Limb (tissue), 2 donors: ENCODE measurements around the gene CCL2.

Experiments
- DNase-seq, 2 donors: peaks; one replicate each; pipeline ENCODE4 v3.0.0-alpha.2; 2016; ENCODE audit errors: extremely low spot score in 2 of 2

The CCL2 gene

DNA sequence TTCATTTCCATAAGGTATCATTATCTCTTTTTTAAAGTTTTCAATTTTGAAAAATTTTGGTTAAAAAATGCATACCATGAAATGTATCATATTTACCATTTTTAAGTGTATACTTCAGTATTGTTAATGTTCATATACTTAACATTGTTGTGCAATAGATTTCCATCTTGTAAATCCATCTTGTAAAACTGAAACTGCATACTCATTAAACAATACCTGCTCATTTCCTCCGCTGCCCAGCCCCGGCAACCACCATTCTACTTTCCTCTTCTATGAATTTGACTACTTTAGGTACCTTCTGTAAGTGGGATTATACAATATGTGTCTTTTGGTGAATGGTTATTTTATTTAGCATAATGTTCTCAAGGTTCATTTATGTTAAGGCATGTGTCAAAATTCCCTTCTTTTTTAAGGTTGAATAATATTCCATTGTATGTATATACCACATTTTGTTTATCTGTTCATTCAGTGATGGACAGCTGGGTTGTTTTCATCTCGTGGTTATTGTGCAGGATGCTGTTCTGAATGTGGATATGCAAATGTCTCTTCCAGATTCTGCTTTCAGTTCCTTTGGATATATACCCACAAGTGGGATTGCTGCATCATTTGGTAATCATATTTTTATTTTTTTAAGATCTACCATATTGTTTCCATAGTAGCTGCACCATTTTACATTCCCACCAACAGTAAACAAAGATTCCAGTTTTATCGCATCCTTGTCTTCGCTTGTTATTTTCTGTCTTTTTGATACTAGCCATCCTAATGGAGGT lies 6.7 kb downstream of the CCL2 start:
- no peak for DNase-seq

DNA sequence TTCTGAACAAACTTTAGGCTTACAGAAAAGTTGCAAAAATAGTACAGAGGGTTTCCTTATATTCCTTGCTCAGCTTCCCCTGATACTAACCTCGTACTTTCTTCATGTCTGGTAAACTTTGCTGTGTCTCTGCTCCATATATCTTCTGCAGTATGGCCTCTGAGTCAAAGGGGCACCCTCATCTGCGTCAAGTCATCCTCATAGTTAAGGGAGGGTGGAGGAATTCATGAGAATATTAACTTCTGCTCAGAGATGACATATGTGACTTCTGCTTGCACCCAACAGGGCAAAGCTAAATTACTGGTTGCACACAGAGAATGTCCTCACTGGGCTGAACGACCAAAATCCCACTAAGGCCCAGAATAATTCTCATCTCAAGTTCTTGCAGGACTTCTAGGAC lies 10.6 kb downstream of the CCL2 start:
- DNase-seq: no peak

DNA sequence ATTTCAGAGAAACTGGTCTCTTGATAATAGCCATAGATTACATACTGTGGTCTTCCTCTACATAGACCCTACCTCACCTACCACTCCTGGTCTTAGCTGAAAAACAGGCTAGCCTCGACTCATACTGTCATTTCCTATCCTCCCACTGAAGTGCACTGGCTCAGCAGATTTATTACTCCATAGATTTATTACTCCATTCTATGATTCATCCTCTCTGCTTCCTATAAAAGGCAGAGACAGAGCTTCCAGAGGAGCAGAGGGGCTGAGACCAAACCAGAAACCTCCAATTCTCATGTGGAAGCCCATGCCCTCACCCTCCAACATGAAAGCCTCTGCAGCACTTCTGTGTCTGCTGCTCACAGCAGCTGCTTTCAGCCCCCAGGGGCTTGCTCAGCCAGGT lies 14.9 kb downstream of the CCL2 start, which contains the start of gene CCL7:
Gene CCL7, plus strand, starts transcription at position 253 of the 400 bp plus-strand sequence. Its CDS starts 70 bp downstream, at position 323.
- no peak for DNase-seq

GRCh38 chr17:34275881-34276280 lies 20.8 kb downstream of the CCL2 start:
- peak in 1 of 2 donors; percentile 70 for DNase-seq

DNA sequence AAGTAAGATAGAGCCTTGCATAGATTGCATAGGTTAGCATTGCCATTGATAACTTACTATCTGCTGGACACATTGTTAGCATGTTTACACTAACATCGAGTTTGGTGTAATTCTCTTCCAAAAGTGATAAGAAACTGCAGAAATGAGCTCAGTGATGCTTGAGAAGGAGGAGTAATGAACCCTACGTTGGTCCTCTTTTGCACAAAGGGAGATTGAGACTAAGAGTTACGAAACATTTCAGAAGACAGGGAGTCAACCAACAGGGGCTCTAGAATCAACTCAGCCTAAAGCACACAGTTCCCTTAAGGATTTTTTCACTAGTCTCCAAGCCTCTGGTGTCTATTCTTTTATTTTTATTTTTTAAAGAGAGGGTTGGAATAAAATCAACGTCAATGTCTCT lies 21.7 kb downstream of the CCL2 start:
- no peak for DNase-seq

DNA sequence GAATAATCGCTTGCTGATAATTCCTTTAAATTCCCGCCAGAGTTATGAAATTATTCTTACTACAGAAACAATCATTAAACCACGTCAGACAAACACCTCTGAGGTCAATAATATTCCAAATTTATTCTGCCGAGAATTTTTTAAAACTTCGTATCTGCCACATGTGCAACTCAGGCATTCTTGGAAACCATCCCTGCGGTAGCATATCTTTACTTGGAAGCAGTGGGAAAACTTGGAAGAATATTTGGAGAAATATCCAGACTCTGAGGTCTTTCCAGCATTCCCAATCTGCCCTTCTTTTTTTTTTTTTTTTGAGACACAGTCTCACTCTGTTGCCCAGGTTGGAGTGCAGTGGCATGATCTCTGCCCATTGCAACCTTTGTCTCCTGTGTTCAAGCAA lies 28.5 kb downstream of the CCL2 start:
- no peak for DNase-seq

GRCh38 chr17:34285286-34285792 lies 30.3 kb downstream of the CCL2 start, which contains the start of gene CCL11:
TSS of gene CCL11 (plus strand) at chr17:34285742. CDS start at chr17:34285809, 67 bp downstream.
- no peak for DNase-seq

GRCh38 chr17:34287875-34288274 lies 32.8 kb downstream of the CCL2 start:
- DNase-seq: no peak

DNA sequence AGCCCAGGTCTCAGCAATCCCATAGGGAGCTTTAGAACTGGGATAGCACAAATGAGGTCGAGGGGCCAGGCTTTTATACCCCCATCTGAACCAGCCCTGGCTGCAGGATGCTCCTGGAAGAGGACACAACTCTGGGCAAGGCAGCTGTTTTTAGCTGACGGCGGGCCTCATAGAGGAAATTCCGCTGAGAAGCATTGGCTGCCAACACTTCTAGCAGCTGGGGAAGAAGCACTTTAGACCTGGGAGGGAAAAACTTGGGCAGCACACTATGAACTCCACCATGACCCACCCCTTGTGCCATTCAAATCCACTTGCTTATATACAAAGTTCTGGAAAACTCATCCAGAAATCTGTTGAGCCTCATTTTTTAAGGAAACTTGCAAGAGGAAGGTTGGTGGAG lies 35.5 kb downstream of the CCL2 start:
- no peak for DNase-seq

DNA sequence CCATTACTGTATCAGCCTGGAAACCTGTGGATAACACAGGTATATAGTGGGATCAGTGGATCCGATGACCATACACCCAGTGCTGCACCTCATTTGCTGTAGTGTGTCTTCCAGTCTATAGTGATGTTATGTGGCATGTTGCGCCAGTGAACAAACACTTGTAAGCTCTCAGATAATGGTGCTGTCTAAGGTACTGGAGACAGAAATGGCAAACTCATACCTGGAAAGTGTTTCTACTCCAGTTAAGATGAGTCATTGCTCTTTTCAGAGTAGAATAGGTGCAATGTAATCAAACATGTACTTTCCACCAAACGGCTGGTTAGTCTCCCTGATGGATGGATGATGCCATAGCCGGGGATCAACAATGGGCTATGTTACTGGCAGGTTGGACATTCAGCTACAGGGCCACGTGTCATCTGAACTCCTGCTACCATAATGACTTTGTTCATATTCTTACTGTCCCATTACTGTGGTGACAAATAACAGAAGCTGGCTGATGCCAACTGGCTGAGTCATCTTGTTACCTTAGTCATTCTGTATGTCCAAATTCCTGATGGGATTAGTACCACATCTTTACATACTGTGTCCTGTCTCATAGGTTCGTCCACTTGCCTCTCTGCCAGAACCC lies 36.8 kb downstream of the CCL2 start:
- DNase-seq: no peak

DNA sequence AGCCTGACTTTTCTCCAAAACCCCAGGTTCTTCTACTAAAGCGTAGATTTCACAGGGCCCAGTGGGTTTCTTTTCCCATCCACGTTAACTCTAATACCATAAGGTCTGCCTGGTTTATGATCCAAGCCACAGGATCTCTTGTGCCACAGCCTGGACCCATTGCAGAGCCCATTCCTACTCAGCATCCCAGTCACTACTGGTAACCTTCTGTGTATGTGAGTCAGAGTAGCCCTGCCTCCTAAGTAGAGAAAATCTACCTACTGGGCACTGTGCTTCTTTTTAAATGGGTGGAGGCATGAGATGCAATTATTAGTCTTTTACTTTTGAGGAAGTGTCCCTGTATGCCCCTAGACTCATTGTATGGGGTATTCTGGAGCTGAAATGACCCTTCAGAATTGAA lies 43.9 kb downstream of the CCL2 start:
- DNase-seq: no peak

- no peak for DNase-seq
Observed at GRCh38 chr17:34299956-34300577, 45.0 kb downstream of the CCL2 start.

DNA sequence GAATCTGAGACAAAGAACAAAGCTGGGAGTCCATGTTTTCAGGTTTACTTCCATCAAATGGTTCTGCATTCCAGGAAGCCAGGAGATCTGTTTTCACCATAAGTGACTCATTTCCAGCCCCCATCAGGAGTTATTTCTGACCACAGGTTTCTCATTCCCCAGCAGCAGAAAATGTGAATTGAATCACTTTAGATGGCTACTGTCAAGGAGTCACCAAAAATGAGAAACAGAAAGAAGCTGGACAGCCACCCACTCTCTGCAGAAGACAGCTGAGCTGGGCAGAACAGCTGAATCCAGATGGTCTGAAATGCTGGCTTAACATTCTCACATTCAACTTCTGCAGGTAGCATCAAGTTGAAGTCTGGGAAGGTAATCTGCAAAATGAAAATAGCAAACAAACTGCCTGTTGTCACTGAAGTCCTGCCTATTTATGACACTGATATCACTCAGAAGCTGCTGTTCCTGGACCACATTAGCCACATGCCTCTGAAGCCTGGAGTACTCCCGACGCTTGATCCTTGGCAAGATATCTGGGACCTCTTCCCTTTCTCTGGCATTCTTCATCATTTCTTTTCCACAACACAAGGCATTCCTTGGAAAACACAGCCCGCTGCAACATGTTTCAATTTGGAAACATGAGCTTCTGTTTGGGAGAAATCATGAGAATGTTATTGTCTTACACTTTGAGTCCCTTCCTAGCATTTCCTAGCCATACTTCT lies 45.7 kb downstream of the CCL2 start:
- DNase-seq: no peak

GRCh38 chr17:34301986-34302385 lies 46.9 kb downstream of the CCL2 start:
- no peak for DNase-seq

DNA sequence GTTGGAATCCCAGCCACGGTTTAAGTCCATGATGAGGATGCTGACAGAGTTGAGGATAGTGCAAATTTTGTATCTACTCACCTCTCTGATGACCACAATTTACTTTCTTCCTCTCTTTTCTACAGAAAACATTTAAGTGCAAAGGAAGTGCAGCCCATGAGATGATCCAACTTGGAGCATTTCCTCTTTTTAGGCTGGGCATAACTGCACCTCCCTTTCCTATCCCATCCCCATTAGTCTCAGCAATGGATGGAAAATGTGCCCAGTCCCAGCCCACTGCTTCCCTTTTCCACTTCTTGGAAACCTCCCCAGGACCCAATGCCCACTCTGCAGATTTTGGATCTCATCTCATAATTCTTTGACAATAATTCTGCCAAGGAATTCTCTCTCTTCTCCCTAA lies 47.6 kb downstream of the CCL2 start:
- DNase-seq: no peak

GRCh38 chr17:34303606-34304005 lies 48.5 kb downstream of the CCL2 start:
- DNase-seq: no peak

GRCh38 chr17:34305061-34305460 lies 50.0 kb downstream of the CCL2 start:
- no peak for DNase-seq

DNA sequence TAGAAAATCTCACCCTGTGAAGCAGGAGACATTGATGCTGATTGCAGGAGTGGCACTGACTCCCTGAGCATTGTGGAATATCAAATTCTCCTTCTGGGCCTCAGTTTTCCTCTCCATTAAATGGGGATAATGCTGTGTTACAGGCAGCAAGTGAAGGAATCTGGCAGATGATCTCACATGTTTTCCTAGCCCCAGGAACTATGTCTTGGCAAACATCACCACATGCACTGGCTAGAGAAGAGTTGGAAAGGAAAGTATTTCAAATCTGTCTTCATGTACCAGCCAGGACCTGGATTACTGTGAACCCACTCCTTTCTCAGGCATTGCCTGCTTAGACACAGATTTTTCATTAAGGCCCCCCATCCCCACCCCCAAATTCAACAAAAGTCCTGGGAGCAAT lies 50.5 kb downstream of the CCL2 start:
- DNase-seq: no peak

GRCh38 chr17:34306466-34306865 lies 51.4 kb downstream of the CCL2 start:
- no peak for DNase-seq
